HG03066 (cell line): Measurements from ENCODE around the gene VIPR2.
"Not testable (repeated sequence)": the region's sequence is repeated elsewhere in the genome, so short reads cannot be mapped to it uniquely, and the experiment has no call there.

Experiments used
- ATAC-seq: cut with Tn5 transposase; IDR thresholded peaks from one replicate; pipeline ENCODE4 v1.9.1; 2021; ENCODE audit warnings: low read depth; ENCODE audit not compliant: unreplicated experiment

The VIPR2 gene

DNA sequence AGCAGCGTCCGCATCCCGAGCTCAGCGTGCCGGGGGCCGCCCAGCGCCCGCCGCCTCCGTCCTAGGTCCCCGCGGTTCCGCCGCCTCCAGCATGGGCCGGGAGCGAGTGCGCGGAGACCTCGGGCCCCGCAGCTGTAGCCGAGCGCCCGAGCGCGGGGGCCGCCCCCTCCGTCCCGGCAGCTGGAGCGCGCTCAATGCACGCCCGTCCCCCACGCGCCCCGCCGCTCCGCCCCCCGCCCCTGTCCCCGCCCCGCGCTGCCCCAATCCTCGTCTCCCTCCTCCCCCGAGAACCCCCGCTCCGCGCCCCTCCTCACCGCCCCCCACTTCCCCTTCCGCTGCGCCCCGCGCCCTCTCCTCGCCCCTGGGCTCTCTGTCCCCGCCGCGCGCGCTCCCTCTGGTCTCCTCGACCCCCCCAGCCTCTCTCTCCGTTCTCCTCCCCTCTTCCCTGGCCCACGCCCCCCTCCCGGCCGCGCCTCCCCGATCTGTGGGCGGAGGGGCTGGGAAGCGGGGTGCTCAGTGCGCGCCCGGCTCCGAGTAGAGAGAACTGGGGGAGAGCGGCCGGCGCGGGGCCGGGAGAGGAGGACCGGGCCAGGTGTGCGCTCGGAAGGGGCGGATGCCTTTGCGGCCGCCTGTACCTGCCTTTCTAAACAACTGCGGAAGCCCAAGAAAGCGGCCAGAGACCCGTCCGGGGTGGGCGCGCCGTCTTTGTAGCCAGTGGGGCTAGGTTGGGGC, at the start of gene VIPR2:
VIPR2 (minus strand) TSS at position 110 of the 732 bp plus-strand sequence; CDS start at position 14, 96 bp downstream.
- ATAC-seq: no peak

- no peak for ATAC-seq
Measured at GRCh38 chr7:159193543-159194090, 49.0 kb upstream of the VIPR2 start.

DNA sequence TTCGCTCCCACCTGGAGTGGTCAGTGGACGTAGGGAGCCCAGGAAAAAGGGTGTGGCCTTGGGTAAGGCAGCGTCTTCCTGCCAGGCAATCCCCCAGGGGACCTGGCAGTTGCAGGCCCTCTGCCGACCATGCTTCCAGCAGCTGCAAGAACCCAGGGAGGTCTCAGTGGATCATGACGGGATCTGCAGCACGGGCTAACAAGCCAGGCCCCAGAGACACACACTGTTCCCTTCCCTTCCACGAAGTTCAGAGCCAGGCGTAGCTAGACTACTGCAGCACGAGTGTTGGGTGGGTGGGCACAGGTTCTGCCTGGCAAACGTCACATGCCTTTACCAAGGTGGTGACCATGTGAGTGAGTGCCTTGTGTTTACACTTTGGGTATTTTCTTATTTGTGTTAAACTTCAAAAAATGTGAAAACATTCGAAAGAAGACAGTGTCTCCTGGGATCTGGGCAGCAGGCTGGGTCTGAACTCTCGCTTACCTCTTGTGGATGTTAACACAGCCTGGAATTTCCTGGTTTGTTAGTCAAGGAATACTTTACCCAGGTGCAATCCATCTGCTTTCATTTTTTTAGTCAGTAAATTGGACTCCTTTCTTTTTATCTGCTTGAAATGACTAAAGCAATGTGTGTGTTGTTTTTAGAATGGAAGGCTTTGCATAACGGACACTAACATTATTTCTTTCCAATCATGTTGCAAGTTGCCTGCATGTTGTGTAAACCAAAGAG, 48.2 kb upstream of the VIPR2 start:
- ATAC-seq: no peak

- no peak for ATAC-seq
Measured at GRCh38 chr7:159192013-159192412, 47.3 kb upstream of the VIPR2 start.

- ATAC-seq: no peak
Measured at GRCh38 chr7:159191236-159191635, 46.6 kb upstream of the VIPR2 start.

- no peak for ATAC-seq
Measured at GRCh38 chr7:159188011-159188410, 43.3 kb upstream of the VIPR2 start.

DNA sequence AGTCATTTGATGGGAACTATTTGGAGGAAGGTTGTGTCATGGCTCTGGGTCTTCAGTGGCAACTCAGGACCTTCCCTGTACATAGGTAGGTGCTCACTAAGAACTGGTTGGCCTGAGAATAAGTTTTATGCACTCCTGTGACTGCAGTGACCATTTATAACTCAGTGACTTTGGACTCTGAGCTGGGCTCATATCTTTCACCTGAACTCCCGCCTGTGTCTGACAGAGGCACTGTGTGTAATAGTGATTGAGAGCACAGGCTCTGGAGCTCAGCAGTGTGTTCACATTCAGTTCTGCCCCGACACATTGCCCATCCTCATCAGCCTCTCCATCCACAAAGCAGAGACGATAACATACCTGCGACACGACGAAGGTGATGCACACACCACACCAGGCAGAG, 34.6 kb upstream of the VIPR2 start:
- no peak for ATAC-seq

GRCh38 chr7:159177284-159177953, 32.8 kb upstream of the VIPR2 start:
- ATAC-seq: no peak

DNA sequence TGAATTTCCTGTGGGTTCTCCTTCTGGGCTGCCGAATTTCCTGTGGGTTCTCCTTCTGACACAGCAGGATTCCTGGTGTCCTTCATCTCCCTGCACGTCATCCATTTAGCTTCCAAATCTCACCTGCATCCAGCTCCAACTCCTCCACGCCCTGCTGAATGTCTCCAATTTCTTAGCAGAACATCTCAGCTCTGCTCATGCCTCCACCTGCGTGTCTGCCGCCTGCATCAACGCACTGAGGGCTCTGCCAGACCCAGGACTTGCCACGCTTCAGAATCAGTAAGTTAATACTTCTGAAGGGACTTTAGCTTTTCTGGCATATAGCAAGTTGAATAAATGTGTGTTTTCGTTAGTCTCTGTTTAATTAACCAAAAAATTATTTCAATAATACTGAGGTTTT, 31.1 kb upstream of the VIPR2 start:
- no peak for ATAC-seq

DNA sequence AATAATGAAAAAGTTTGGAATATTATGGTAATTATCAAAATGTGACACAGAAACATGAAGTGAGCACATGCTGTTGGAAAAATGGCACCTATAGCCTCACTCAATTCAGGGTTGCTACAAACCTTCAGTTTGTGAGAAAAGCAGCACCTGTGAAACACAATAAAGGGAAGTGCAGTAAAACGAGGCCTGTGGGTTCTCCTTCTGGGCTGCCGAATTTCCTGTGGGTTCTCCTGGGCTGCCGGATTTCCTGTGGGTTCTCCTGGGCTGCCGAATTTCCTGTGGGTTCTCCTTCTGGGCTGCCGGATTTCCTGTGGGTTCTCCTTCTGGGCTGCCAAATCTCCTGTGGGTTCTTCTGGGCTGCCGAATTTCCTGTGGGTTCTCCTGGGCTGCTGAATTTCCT, 30.4 kb upstream of the VIPR2 start:
- not testable (repeated sequence) for ATAC-seq

DNA sequence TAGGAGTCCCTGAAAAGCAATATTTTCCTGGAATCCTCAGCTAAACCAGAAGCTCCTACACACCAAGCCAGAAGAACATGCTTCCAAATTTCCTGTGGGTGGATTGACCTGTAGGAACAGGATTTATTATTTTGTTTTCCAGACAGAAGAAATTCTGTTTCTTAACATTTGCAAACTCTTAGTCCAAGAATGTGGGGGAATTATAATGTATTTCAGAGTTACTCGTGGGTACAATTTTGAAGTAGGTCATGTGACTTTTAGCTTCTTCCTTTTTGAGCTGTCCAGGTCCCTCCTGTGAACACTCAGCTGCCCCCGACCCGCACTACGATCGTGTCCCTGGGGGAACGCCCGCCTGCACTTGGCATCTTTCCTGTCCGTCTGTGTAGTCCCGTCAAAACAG, 27.7 kb upstream of the VIPR2 start:
- no peak for ATAC-seq

DNA sequence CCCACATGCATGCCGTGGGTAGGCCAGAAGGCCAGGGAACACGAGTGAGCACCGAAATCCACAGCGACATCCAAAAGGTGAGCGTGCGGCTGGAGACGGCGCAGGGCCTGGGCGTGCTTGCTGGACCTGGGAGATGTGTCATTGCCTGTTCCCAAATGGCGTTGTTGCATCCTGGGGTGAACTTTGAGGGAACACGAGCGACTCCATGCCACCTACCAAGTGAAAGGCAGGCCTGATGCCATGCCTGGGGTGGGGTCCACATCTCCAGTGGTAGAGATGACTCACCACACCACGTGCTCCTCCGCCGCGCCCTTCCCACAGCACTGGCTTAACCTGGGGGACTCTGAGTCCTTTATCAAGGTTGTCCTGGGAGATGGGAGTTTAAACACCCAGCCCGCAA, 24.7 kb upstream of the VIPR2 start:
- no peak for ATAC-seq

DNA sequence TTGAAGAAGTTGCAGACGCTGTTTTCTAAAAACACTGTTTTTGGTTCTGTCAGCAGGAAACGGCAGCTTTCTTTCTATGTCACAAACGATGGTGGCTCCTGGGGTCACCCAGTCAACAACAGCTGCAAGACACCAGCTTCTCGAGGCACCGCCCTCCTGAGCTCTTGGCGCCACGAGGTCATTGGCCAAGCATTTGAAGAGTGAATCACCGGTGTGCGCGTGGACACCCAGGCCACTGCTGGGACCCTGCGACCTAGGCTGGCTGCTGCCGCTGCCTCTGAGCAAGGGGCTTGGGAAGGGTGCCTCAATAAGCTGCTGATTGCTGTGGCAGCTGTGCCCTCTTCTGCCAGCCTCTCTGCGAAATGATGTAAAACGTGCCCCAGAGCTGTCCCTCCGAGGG, 22.5 kb upstream of the VIPR2 start:
- no peak for ATAC-seq

GRCh38 chr7:159166530-159166929, 21.9 kb upstream of the VIPR2 start:
- no peak for ATAC-seq

- no peak for ATAC-seq
Measured at GRCh38 chr7:159165352-159165751, 20.7 kb upstream of the VIPR2 start.

GRCh38 chr7:159163703-159164301, 19.1 kb upstream of the VIPR2 start:
- ATAC-seq: not testable (repeated sequence)

- not testable (repeated sequence) for ATAC-seq
Measured at GRCh38 chr7:159162050-159162626, 17.5 kb upstream of the VIPR2 start.

GRCh38 chr7:159160450-159160849, 15.8 kb upstream of the VIPR2 start:
- no peak for ATAC-seq

DNA sequence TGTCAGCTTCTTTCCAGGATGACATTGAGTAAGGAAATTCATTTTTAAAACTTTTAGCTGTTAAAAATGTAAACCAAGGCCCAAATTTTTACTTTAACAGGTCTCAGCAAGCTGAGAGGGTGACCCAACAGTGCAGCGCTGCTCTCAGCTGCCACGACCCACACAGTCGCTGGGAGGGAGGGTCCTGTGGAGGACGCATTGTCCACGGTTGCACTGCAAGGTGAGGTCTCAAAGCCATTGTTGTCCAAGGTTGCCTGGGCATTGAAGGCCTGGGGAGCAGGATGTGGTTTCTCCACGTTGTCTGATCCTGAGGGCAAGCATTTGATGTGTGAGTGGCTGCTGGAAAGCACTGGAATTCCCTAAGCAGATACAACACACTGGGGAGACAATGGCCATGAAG, 15.1 kb upstream of the VIPR2 start:
- no peak for ATAC-seq

DNA sequence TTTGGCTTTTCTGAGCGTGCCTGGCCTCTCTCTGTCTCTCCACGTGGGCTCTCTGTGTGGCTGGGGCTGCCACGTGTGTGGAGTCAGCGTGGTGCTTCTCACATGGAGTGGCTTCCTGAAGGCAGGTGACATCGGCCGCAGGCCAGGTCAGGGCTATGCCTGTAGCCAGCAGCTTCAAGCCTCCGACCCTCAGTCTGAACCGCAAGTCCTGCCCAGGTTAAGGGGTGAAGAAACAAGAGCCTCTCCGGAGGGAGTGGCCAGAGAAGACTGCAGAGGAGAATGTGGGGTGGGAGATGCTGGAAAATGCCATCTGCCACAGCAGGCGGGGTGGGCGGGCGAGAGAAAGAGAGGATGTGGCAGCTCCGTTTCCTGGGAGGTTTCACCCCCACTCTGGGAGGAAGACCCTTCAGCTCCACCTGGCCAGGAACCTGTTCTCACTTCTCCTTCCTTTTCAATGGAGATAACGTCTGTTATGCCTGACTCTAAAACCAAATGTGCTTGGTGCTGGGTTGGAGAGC, 14.3 kb upstream of the VIPR2 start:
- no peak for ATAC-seq
